Measurements from ENCODE around the gene CCNY. TPM values are rescaled to one million over a fixed set of nuclear protein-coding genes. Genes with fewer than 3 reads are reported as not detected.

The CCNY gene
- total RNA-seq, 1 experiment from 2014 or later = 53.3 TPM

GRCh38 chr10:35465673-35466072 lies 129.4 kb downstream of the CCNY start:
- Mint-ChIP-seq H3K9me3 (no peaks in the 10 kb centered on the region), H3K27me3 (ENCODE audit: low read depth) (no peaks in the 10 kb centered on the region), H3K27ac (no peak overlapping the region), H3K4me1 (peaks cover 40% of the 10 kb centered on the region), H3K36me3 (no peaks in the 10 kb centered on the region), H3K4me3 (no peak overlapping the region)
- DNase-seq (ENCODE audit: low spot score) (no peak), ATAC-seq (no peak)
- CTCF ChIA-PET = no interaction called here
- POLR2A ChIA-PET = interaction anchor here (0.6 kb wide), 2 partner anchors 120 to 1744 kb away, joined by 3 read pairs; no protein-coding TSS in a partner anchor
- TF ChIP-seq GTF2I (CRISPR knock-in tag; conservative IDR thresholded peaks at IDR 0.05) (no peak), ZNF423 (CRISPR knock-in tag; IDR thresholded peaks at IDR 0.05) (no peak)

DNA sequence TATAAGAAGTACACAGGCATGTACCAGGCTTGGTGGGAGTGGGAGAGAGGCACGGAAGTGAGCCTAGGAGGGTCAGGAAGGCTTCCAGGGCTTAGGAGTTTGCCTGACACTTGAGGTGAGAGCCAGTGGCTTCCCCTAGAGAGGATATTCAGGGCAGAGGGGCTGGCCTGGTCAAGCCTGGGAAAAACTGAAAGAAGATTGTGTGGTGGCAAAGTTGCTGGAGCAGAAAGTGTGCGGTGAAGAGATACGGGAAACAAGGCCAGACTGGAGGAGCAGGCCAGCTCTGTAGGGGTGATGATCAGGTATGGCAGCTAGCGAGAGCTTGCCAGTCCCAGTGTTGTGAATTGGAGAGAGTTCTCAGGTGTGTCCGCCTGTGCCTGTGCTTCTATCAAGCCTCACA lies 129.9 kb downstream of the CCNY start:
- CTCF ChIA-PET = no interaction called here
- no peaks in the 10 kb centered on the region for H3K36me3 Mint-ChIP-seq

More for the DNA sequence above, 129.9 kb downstream of the CCNY start:
- no peak overlapping the region for H3K27ac Mint-ChIP-seq
- ATAC-seq (no peak), DNase-seq (ENCODE audit: low spot score) (no peak)
- no peak for TF ChIP-seq ZNF219 (CRISPR knock-in tag; IDR thresholded peaks at IDR 0.05; ENCODE audit: borderline replicate concordance)
- no peak for TF ChIP-seq NR3C1 (CRISPR knock-in tag; conservative IDR thresholded peaks at IDR 0.05; ENCODE audit: low read depth)
- no peak for TF ChIP-seq SMAD4 (CRISPR knock-in tag; IDR thresholded peaks at IDR 0.05)
- no peak for TF ChIP-seq STAT6 (CRISPR knock-in tag; conservative IDR thresholded peaks at IDR 0.05; ENCODE audit: low read depth)
- no peak for TF ChIP-seq TEAD1 (CRISPR knock-in tag; IDR thresholded peaks at IDR 0.05)
- TF ChIP-seq ZMAT4 (CRISPR knock-in tag; IDR thresholded peaks at IDR 0.05) = no peak
- no peak for TF ChIP-seq HMGXB4 (CRISPR knock-in tag; IDR thresholded peaks at IDR 0.05)
- no peak for TF ChIP-seq HMGA2 (CRISPR knock-in tag; IDR thresholded peaks at IDR 0.05)
- TF ChIP-seq, protein P1, sequence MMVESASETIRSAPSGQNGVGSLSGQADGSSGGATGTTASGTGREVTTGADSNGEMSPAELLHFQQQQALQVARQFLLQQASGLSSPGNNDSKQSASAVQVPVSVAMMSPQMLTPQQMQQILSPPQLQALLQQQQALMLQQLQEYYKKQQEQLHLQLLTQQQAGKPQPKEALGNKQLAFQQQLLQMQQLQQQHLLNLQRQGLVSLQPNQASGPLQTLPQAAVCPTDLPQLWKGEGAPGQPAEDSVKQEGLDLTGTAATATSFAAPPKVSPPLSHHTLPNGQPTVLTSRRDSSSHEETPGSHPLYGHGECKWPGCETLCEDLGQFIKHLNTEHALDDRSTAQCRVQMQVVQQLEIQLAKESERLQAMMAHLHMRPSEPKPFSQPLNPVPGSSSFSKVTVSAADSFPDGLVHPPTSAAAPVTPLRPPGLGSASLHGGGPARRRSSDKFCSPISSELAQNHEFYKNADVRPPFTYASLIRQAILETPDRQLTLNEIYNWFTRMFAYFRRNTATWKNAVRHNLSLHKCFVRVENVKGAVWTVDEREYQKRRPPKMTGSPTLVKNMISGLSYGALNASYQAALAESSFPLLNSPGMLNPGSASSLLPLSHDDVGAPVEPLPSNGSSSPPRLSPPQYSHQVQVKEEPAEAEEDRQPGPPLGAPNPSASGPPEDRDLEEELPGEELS (CRISPR knock-in tag; IDR thresholded peaks at IDR 0.05) = no peak
- TF ChIP-seq CBFB (CRISPR knock-in tag; IDR thresholded peaks at IDR 0.05; ENCODE audit: low read depth) = no peak
- TF ChIP-seq ZBTB21 (CRISPR knock-in tag; IDR thresholded peaks at IDR 0.05; ENCODE audit: borderline replicate concordance) = no peak
- TF ChIP-seq, protein P2, sequence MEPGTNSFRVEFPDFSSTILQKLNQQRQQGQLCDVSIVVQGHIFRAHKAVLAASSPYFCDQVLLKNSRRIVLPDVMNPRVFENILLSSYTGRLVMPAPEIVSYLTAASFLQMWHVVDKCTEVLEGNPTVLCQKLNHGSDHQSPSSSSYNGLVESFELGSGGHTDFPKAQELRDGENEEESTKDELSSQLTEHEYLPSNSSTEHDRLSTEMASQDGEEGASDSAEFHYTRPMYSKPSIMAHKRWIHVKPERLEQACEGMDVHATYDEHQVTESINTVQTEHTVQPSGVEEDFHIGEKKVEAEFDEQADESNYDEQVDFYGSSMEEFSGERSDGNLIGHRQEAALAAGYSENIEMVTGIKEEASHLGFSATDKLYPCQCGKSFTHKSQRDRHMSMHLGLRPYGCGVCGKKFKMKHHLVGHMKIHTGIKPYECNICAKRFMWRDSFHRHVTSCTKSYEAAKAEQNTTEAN (CRISPR knock-in tag; IDR thresholded peaks at IDR 0.05) = no peak
- no peak for TF ChIP-seq JAZF1 (CRISPR knock-in tag; IDR thresholded peaks at IDR 0.05)
- TF ChIP-seq TEAD4 (CRISPR knock-in tag; IDR thresholded peaks at IDR 0.05) = no peak
- POLR2A ChIA-PET = interaction anchor here (0.6 kb wide), 2 partner anchors 120 to 1745 kb away, joined by 3 read pairs; no protein-coding TSS in a partner anchor
- peaks cover 40% of the 10 kb centered on the region for H3K4me1 Mint-ChIP-seq
- no peaks in the 10 kb centered on the region for H3K27me3 Mint-ChIP-seq (ENCODE audit: low read depth)
- H3K9me3 Mint-ChIP-seq = no peaks in the 10 kb centered on the region
- H3K4me3 Mint-ChIP-seq = no peak overlapping the region

Data from WTC11 (cell line).